Measurements from ENCODE around the gene PXYLP1.

DNA sequence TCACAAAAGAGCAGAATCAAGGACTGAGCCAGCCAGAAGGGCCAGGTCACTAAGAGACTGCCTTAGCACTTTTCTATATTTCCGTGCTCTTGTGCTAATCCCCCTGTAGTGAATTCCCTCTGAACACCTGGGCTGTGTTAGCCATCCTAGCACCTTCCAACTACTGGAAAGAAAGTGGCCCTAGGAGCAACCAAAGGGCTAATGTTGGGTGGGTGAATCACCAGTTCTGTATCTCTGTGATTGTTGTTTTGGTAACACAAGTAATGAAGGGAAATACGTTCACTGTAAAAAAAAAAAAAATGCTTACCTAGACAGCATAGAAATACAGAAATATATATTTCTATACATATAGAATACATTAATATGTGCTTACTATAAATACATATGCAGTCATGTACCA lies 43.9 kb downstream of the PXYLP1 start:
- TF ChIP-seq, protein P1, sequence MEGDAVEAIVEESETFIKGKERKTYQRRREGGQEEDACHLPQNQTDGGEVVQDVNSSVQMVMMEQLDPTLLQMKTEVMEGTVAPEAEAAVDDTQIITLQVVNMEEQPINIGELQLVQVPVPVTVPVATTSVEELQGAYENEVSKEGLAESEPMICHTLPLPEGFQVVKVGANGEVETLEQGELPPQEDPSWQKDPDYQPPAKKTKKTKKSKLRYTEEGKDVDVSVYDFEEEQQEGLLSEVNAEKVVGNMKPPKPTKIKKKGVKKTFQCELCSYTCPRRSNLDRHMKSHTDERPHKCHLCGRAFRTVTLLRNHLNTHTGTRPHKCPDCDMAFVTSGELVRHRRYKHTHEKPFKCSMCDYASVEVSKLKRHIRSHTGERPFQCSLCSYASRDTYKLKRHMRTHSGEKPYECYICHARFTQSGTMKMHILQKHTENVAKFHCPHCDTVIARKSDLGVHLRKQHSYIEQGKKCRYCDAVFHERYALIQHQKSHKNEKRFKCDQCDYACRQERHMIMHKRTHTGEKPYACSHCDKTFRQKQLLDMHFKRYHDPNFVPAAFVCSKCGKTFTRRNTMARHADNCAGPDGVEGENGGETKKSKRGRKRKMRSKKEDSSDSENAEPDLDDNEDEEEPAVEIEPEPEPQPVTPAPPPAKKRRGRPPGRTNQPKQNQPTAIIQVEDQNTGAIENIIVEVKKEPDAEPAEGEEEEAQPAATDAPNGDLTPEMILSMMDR (IDR thresholded peaks at IDR 0.05) = no peak
- TF ChIP-seq EZH2 (IDR thresholded peaks at IDR 0.05; ENCODE audit: borderline replicate concordance, insufficient read depth, low read depth, low read length, poor library complexity, severe bottlenecking) = no peak

All from B cell (primary cell).